Activated B cell treated with CpG ODN at 0.5 μM for 24 hours (primary cell): Measurements from ENCODE around the gene SMPD2. TPM values are rescaled to one million over a fixed set of nuclear protein-coding genes. Genes with fewer than 3 reads are reported as not detected.

Experiments used
- ATAC-seq: fragments of 200-7000 bp; cut with Tn5 transposase; one replicate; pipeline ENCODE4 v1.10.0; 2021; ENCODE audit warnings: low read depth, mild to moderate bottlenecking, moderate library complexity
- CTCF ChIA-PET: fragments of 350-600 bp; sonication (Branson Sonifier 250); formaldehyde crosslinking; loops from one replicate; lab custom pipeline; 2021; ENCODE audit warnings: antibody characterized with exemption; lab: Charles Lee
- POLR2A ChIA-PET: fragments of 350-600 bp; sonication (Branson Sonifier 250); formaldehyde crosslinking; loops from one replicate; lab custom pipeline; 2021; ENCODE audit warnings: antibody characterized with exemption; lab: Charles Lee
- DNase-seq: peaks from one replicate; pipeline ENCODE4 v3.0.0; 2022
- H3K27ac Mint-ChIP-seq: one replicate; pipeline ENCODE4 v1.8.0; 2020; ENCODE audit warnings: mixed read lengths
- H3K27me3 Mint-ChIP-seq: one replicate; pipeline ENCODE4 v1.8.0; 2021; ENCODE audit warnings: mixed read lengths
- H3K36me3 Mint-ChIP-seq: one replicate; pipeline ENCODE4 v1.8.0; 2021; ENCODE audit warnings: low read depth, mixed read lengths
- H3K4me1 Mint-ChIP-seq: one replicate; pipeline ENCODE4 v1.8.0; 2021; ENCODE audit warnings: mixed read lengths
- H3K4me3 Mint-ChIP-seq: one replicate; pipeline ENCODE4 v1.8.0; 2020; ENCODE audit warnings: mild to moderate bottlenecking, mixed read lengths
- H3K9me3 Mint-ChIP-seq: one replicate; pipeline ENCODE4 v1.8.0; 2020; ENCODE audit warnings: mixed read lengths
- CTCF ChIP-seq: fragments of 200-600 bp; IDR thresholded peaks from one replicate; pipeline ENCODE4 v1.8.0; 2022; ENCODE audit warnings: antibody characterized with exemption, mild to moderate bottlenecking
- intact Hi-C: fragments of 100-400 bp; cut with micrococcal nuclease; formaldehyde crosslinking; loops from one replicate; pipeline ENCODE4 v1.15.1; 2024
- total RNA-seq: library from RNA; stranded (reverse); gene quantifications from 2 replicates; pipeline ENCODE4 v1.2.3, GENCODE V29; 2022

Gene SMPD2
- total RNA-seq, 1 donor from 2014 or later = 28.2 TPM

GRCh38 chr6:109461733-109462526 is 21.4 kb downstream of the SMPD2 start:
- CTCF ChIA-PET = interaction anchor here (0.8 kb wide), 1 partner anchor 1732 kb away, joined by 3 read pairs; no protein-coding TSS in a partner anchor

GRCh38 chr6:109465772-109466171 is 25.2 kb downstream of the SMPD2 start:
- DNase-seq (no peak), ATAC-seq (no peak)
- H3K9me3 Mint-ChIP-seq = no peaks in the 10 kb centered on the region
- H3K4me3 Mint-ChIP-seq = no peak overlapping the region
- H3K4me1 Mint-ChIP-seq = peaks cover 41% of the 10 kb centered on the region
- no peak for TF ChIP-seq CTCF
- H3K27ac Mint-ChIP-seq = no peak overlapping the region
- POLR2A ChIA-PET = interaction anchor here (0.6 to 1.2 kb wide), 2 partner anchors 17 to 64 kb away, joined by 4 read pairs; no protein-coding TSS in a partner anchor
- intact Hi-C loops = no loop called here
- CTCF ChIA-PET = interaction anchor here (0.9 kb wide), 1 partner anchor 9 kb away, joined by 3 read pairs; no protein-coding TSS in a partner anchor
- no peaks in the 10 kb centered on the region for H3K27me3 Mint-ChIP-seq
- peaks cover 91% of the 10 kb centered on the region for H3K36me3 Mint-ChIP-seq

More at GRCh38 chr6:109461733-109462526, 21.4 kb downstream of the SMPD2 start:
- no peak for DNase-seq
- POLR2A ChIA-PET = interaction anchor here (1.4 to 2.1 kb wide), 2 partner anchors 11 to 20 kb away, joined by 4 to 10 read pairs; partner anchors contain the start of gene ZBTB24
- H3K4me3 Mint-ChIP-seq = no peak overlapping the region
- intact Hi-C loops = loop anchor here (1.0 kb wide), 1 partner anchor 17 kb away; no protein-coding TSS in a partner anchor
- no peaks in the 10 kb centered on the region for H3K9me3 Mint-ChIP-seq
- peak overlapping the region; percentile 68 for H3K27ac Mint-ChIP-seq
- peaks cover 53% of the 10 kb centered on the region for H3K36me3 Mint-ChIP-seq
- H3K4me1 Mint-ChIP-seq = peaks cover 65% of the 10 kb centered on the region
- ATAC-seq = no peak
- TF ChIP-seq CTCF = no peak
- no peaks in the 10 kb centered on the region for H3K27me3 Mint-ChIP-seq

GRCh38 chr6:109466212-109466923 is 25.8 kb downstream of the SMPD2 start:
- no peak overlapping the region for H3K4me3 Mint-ChIP-seq
- TF ChIP-seq CTCF = no peak
- H3K36me3 Mint-ChIP-seq = peaks cover 91% of the 10 kb centered on the region
- H3K27me3 Mint-ChIP-seq = no peaks in the 10 kb centered on the region
- peaks cover 46% of the 10 kb centered on the region for H3K4me1 Mint-ChIP-seq
- ATAC-seq = no peak
- POLR2A ChIA-PET = interaction anchor here (1.2 kb wide), 1 partner anchor 16 kb away, joined by 4 read pairs; no protein-coding TSS in a partner anchor
- intact Hi-C loops = no loop called here
- no peak overlapping the region for H3K27ac Mint-ChIP-seq
- H3K9me3 Mint-ChIP-seq = no peaks in the 10 kb centered on the region
- no peak for DNase-seq
- CTCF ChIA-PET = interaction anchor here (0.9 kb wide), 1 partner anchor 10 kb away, joined by 3 read pairs; no protein-coding TSS in a partner anchor

- POLR2A ChIA-PET = no interaction called here
- H3K27me3 Mint-ChIP-seq = no peaks in the 10 kb centered on the region
- intact Hi-C loops = loop anchor here (1.0 kb wide), 1 partner anchor 8 kb away; no protein-coding TSS in a partner anchor
- DNase-seq (no peak), ATAC-seq (no peak)
- no peak overlapping the region for H3K4me3 Mint-ChIP-seq
- CTCF ChIA-PET = no interaction called here
- no peak overlapping the region for H3K27ac Mint-ChIP-seq
- TF ChIP-seq CTCF = no peak
- peaks cover 51% of the 10 kb centered on the region for H3K4me1 Mint-ChIP-seq
- no peaks in the 10 kb centered on the region for H3K9me3 Mint-ChIP-seq
- H3K36me3 Mint-ChIP-seq = peaks cover 94% of the 10 kb centered on the region
Measured at GRCh38 chr6:109467696-109468095, 27.2 kb downstream of the SMPD2 start.
